HG03103 (cell line): ENCODE results near the gene WDR90.
A peak's percentile ranks its signal among the peaks of the same experiment; 100 is the strongest.

Experiments used
- ATAC-seq: cut with Tn5 transposase; IDR thresholded peaks from one replicate; pipeline ENCODE4 v1.9.1; 2021; ENCODE audit warnings: low read depth; ENCODE audit not compliant: unreplicated experiment

Gene WDR90

GRCh38 chr16:625977-626765, 23.0 kb upstream of the WDR90 start:
- no peak for ATAC-seq

DNA sequence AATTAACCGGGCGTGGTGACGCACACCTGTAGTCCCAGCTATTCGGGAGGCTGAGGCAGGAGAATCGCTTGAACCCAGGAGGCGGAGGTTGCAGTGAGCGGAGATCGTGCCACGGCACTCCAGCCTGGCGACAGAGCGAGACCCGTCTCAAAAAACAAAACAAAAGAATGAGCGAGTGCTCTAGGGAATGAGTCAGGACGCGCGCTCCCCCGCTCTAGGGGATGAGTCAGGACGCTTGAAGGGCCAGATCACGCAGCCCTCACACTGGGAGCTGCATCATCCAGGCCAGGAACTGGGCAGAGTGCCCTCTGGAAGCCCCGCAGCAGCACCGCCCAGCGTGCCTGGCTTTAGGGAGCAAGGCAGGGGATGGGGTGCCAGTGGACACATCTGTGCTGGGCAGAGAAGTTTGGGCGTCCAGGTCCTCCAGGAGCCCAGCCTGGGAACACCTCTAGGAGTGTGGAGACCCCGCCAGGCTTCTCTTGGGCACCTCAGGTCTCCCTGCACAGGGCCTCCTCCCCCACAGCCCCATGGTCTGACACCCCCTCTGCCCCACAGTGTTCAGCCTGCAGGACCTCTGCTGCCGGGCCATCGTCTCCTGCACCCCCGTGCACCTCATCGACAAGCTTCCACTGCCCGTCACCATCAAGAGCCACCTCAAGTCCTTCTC, 22.2 kb upstream of the WDR90 start:
- ATAC-seq: no peak

DNA sequence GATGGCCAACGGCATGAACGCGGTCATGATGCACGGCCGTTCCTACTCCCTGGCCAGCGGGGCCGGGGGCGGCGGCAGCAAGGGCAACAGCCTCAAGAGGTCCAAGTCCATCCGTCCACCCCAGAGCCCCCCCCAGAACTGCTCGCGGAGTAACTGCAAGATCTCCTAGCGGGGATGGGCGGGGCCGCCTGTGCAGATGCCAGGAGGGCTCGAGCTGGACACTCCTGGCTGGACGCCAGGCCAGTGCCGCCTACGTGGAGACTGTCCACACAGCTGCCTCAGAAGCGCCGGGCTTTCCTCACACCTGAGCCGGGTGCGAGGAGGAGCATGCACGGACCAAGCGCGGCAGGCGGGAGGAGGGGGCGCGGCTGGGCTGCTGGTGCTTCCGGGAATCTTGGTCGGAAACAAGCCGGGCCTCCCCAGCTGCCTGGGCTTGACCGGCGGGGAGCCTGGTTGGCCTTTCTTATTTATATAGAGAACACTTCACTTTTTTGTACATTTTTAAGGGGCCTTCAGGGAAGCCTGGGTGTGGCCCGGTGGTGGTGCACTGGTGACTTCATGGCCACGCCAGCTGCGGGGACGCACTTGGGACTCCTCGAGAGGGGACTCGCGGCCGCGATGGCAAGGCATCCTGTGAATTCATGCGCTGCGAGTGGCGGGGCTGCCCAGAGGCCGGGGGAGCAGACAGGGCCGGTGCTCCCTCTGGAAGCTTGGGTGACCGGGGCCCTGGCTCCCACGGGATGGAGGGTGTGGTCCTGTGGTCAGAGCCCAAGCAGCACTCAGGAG, 21.5 kb upstream of the WDR90 start:
- no peak for ATAC-seq

GRCh38 chr16:628321-629061, 20.7 kb upstream of the WDR90 start:
- no peak for ATAC-seq

DNA sequence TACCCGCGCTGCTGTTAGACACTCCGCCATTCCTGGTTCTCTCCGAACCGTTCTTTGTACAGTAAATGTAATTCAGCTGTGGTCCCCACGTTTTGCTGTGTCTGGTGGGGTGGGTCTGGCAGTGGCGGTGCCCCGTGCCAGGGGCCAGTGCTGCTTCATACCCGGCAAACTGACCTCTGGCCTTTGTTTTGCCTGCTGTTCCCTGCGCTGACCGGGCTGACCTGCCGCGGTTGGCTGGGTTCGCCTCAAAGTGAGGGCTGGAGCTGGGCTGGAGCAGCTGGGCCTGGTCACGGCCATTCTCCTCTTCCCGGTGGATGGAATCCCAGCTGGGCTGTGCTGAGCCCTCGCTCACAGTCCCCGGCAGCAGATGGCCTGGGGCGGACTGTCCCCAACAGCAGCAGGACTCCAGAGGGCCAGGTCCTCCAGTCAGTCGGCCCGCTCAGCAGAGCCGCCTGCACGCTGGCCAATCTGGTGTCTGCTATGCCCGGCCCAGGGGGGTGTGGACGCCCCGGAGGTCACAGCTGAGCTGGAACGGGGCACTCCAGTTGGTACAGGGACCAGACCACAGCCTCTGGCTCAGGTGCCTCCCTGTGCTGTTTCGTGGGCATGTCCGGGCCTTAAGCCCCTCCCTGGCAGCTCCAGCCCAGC, 19.9 kb upstream of the WDR90 start:
- no peak for ATAC-seq

DNA sequence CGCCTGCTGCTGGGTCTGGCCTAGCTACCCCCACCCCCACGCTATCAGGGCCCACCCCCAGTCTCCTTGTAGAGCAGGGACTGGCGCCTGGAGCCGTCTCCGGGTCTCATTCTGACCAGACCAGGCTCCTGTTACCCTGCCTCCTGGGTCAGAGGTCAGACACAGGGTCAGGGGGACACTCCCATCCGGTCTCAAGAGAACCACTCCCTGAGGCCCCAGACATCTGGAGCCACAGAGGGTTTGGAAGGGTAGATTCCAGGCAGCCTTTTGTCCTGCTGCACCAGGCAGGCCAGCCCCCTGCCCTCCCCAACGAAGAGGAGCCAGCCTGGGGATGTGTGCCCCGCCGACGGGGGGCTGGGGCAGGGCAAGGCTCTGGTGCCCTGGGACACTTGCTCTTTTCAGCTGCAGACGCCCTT, 19.3 kb upstream of the WDR90 start:
- no peak for ATAC-seq

DNA sequence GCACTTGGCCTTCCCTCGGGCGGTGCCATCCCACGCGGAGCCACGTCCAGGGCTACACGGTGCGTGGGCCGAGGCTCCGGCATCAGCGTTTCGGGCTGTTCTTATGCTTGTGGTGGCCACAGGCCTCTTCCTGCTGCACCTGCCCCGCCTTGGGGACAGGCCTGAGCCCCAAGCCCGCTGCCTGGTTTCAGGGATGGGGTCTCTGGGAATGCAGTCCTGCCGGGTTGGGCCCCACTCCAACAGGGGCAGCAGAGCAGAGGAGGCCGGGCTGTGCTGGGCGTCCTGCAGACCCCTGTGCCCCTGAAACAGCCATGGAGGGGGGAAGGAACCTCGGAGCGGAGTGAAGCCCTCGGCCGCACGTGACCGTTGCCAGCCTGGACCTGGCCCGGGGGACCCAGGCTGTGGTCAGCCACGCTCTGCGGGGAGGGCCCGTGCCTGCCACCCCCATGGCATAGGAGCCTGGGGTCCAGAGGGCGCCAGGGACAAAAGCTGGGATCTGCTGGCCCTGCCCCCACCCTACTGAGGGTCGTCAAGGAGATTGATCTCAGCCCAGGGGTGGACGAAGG, 18.8 kb upstream of the WDR90 start:
- no peak for ATAC-seq

DNA sequence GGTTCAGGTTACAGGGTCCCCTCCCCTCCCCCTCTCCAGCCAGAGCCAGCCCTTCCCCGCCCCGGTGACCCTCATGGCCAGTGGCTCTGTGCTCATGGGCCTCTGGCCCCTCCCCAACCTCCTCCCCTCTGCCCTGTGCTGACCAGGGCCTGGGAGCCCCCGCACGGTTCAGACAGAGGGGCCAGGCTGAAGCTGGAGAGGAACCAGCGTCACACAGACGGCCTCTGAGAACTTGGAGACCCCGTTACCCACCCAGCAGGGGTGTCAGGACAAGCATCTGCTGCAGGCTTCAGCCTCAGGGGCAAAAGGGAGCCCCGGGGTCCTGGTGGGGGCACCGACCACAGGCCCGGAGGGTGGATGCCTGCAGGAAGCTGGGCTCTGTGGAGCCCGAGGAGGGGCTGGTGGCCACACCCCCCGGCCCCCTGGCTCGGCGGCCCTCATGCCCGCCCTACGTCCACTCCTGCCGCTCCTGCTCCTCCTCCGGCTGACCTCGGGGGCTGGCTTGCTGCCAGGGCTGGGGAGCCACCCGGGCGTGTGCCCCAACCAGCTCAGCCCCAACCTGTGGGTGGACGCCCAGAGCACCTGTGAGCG, 18.3 kb upstream of the WDR90 start, which contains the start of gene WFIKKN1:
TSS of gene WFIKKN1 (plus strand) at position 171 of the 591 bp plus-strand sequence. CDS start at position 440, 269 bp downstream.
- ATAC-seq: no peak

GRCh38 chr16:631808-632358, 17.3 kb upstream of the WDR90 start:
- no peak for ATAC-seq

GRCh38 chr16:632486-633335, 16.5 kb upstream of the WDR90 start:
- ATAC-seq: no peak

GRCh38 chr16:633336-634050, 15.7 kb upstream of the WDR90 start:
- ATAC-seq: no peak

GRCh38 chr16:634051-634670, 15.0 kb upstream of the WDR90 start:
- no peak for ATAC-seq

DNA sequence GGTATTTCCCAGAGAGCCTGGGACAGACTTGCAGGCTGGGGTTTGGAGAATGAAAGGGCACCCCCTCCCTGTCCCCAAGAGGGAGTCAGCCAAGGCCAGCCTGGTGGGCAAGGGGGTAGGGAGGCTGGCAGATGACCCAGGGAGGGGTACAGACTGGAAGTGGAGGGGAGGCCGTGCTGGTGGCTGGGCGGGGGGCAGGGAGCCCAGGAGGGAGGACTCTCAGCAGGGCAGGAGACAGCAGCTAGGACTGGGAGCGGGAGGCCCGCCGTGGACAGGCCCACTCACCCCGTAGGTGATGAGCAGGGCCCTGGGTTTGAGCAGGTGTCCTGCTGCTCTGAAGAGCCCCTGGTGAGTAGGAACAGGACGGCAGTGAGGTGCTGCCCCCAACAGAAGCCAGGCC, 14.2 kb upstream of the WDR90 start:
- no peak for ATAC-seq

- no peak for ATAC-seq
These were observed 13.5 kb upstream of the WDR90 start for GRCh38 chr16:635573-636205.

GRCh38 chr16:636206-637080, 12.7 kb upstream of the WDR90 start, which contains the start of gene METTL26:
Gene METTL26, minus strand, starts transcription at chr16:636305. Its CDS starts 15 bp downstream, at chr16:636290.
- peak; percentile 42 for ATAC-seq
